Neural progenitor cell (in vitro differentiated cells): ENCODE data around the gene NOS3. TPM values are rescaled to one million over a fixed set of nuclear protein-coding genes. Genes with fewer than 3 reads are reported as not detected.

Experiments
- DNase-seq: peaks from one replicate; pipeline ENCODE4 v3.0.0-alpha.2; 2016; ENCODE audit warnings: low spot score
- H2AFZ ChIP-seq: fragments of 200-600 bp; sonication (generic); replicated peaks from 2 replicates; pipeline ENCODE4 v1.6.1; 2016; ENCODE audit warnings: antibody characterized with exemption
- H3F3A ChIP-seq: fragments of 200-600 bp; sonication (generic); 2 replicates; pipeline ENCODE4 v1.6.1; 2016; ENCODE audit warnings: antibody characterized with exemption, low read depth
- H3K27ac ChIP-seq: fragments of 200-600 bp; sonication (generic); 2 replicates; pipeline ENCODE4 v1.5.1; 2016; ENCODE audit warnings: mild to moderate bottlenecking
- H3K27me3 ChIP-seq: fragments of 200-600 bp; sonication (generic); 2 replicates; pipeline ENCODE4 v1.6.1; 2016; ENCODE audit warnings: mild to moderate bottlenecking, moderate library complexity
- H3K36me3 ChIP-seq: fragments of 200-600 bp; sonication (generic); 2 replicates; pipeline ENCODE4 v1.5.1; 2016
- H3K4me1 ChIP-seq: fragments of 200-600 bp; sonication (generic); 2 replicates; pipeline ENCODE4 v1.6.1; 2016; ENCODE audit warnings: mixed run types
- H3K4me2 ChIP-seq: fragments of 200-600 bp; sonication (generic); 2 replicates; pipeline ENCODE4 v1.6.1; 2016
- H3K4me3 ChIP-seq: fragments of 200-600 bp; sonication (generic); 2 replicates; pipeline ENCODE4 v1.5.1; 2016
- H3K79me2 ChIP-seq: fragments of 200-600 bp; sonication (generic); 2 replicates; pipeline ENCODE4 v1.6.1; 2016; ENCODE audit warnings: low read depth
- H3K9ac ChIP-seq: fragments of 200-600 bp; sonication (generic); 2 replicates; pipeline ENCODE4 v1.6.1; 2016
- H3K9me3 ChIP-seq: fragments of 200-600 bp; sonication (generic); 2 replicates; pipeline ENCODE4 v1.5.1; 2016; ENCODE audit warnings: low read depth
- H4K20me1 ChIP-seq: fragments of 200-600 bp; sonication (generic); 2 replicates; pipeline ENCODE4 v1.6.1; 2016; ENCODE audit warnings: low read depth
- H3K27ac Mint-ChIP-seq: 3 replicates; pipeline ENCODE4 v1.8.0; 2021; ENCODE audit warnings: mixed read lengths
- H3K27me3 Mint-ChIP-seq: 2 replicates; pipeline ENCODE4 v1.8.0; 2022; ENCODE audit warnings: low read depth, mild to moderate bottlenecking, inconsistent platforms, moderate library complexity, mixed read lengths; ENCODE audit not compliant: insufficient read depth
- H3K36me3 Mint-ChIP-seq: 3 replicates; pipeline ENCODE4 v1.8.0; 2021; ENCODE audit warnings: mixed read lengths
- H3K4me1 Mint-ChIP-seq: 3 replicates; pipeline ENCODE4 v1.8.0; 2021; ENCODE audit warnings: mixed read lengths
- H3K4me3 Mint-ChIP-seq: 3 replicates; pipeline ENCODE4 v1.8.0; 2021; ENCODE audit warnings: mild to moderate bottlenecking, moderate library complexity, mixed read lengths
- H3K9me3 Mint-ChIP-seq: 3 replicates; pipeline ENCODE4 v1.8.0; 2020; ENCODE audit warnings: mixed read lengths
- EZH2 ChIP-seq: fragments of 200-600 bp; sonication (generic); IDR thresholded peaks from 2 replicates; pipeline ENCODE4 v1.6.1; 2017; ENCODE audit warnings: antibody characterized with exemption, mild to moderate bottlenecking, moderate library complexity
- EZH2phosphoT487 ChIP-seq: fragments of 200-600 bp; sonication (generic); IDR thresholded peaks from 2 replicates; pipeline ENCODE4 v1.6.1; 2017; ENCODE audit warnings: antibody characterized with exemption
- total RNA-seq: library from RNA; depleted of rRNA; stranded (reverse); fragments of >200 nt; gene quantifications from 2 replicates; pipeline ENCODE4 v1.2.3, GENCODE V29; 2015; ENCODE audit warnings: low replicate concordance
- TF ChIP-seq, protein P1 (sequence below): fragments of 200-600 bp; sonication (generic); IDR thresholded peaks from 2 replicates; pipeline ENCODE4 v1.5.1; 2017; ENCODE audit warnings: antibody characterized with exemption, mild to moderate bottlenecking

NOS3 gene
- total RNA-seq, 1 donor from 2014 or later = 1.3 TPM

- no peak overlapping the region for H3K4me3 ChIP-seq
- H3K9me3 Mint-ChIP-seq = no peaks in the 10 kb centered on the region
Observed at GRCh38 chr7:151035026-151035717, 44.4 kb downstream of the NOS3 start.

GRCh38 chr7:151035902-151036301 is 45.1 kb downstream of the NOS3 start:
- Histone ChIP-seq H3K4me1 (no peaks in the 10 kb centered on the region), H3F3A (no peaks in the 10 kb centered on the region), H3K4me3 (no peak overlapping the region), H3K79me2 (no peaks in the 10 kb centered on the region), H3K4me2 (no peak overlapping the region), H3K27me3 (no peaks in the 10 kb centered on the region), H2AFZ (no peak overlapping the region), H3K36me3 (no peaks in the 10 kb centered on the region), H3K9ac (no peak overlapping the region), H4K20me1 (no peaks in the 10 kb centered on the region), H3K9me3 (no peaks in the 10 kb centered on the region), H3K27ac (no peak overlapping the region)
- H3K4me1 Mint-ChIP-seq = peaks cover 12% of the 10 kb centered on the region
- DNase-seq = no peak
- H3K4me3 Mint-ChIP-seq = no peak overlapping the region
- TF ChIP-seq EZH2 (no peak), EZH2phosphoT487 (no peak)
- TF ChIP-seq, protein P1, sequence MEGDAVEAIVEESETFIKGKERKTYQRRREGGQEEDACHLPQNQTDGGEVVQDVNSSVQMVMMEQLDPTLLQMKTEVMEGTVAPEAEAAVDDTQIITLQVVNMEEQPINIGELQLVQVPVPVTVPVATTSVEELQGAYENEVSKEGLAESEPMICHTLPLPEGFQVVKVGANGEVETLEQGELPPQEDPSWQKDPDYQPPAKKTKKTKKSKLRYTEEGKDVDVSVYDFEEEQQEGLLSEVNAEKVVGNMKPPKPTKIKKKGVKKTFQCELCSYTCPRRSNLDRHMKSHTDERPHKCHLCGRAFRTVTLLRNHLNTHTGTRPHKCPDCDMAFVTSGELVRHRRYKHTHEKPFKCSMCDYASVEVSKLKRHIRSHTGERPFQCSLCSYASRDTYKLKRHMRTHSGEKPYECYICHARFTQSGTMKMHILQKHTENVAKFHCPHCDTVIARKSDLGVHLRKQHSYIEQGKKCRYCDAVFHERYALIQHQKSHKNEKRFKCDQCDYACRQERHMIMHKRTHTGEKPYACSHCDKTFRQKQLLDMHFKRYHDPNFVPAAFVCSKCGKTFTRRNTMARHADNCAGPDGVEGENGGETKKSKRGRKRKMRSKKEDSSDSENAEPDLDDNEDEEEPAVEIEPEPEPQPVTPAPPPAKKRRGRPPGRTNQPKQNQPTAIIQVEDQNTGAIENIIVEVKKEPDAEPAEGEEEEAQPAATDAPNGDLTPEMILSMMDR = no peak
- no peaks in the 10 kb centered on the region for H3K9me3 Mint-ChIP-seq
- peaks cover 2% of the 10 kb centered on the region for H3K27me3 Mint-ChIP-seq
- peaks cover 4% of the 10 kb centered on the region for H3K36me3 Mint-ChIP-seq
- H3K27ac Mint-ChIP-seq = no peak overlapping the region

More at GRCh38 chr7:151035026-151035717, 44.4 kb downstream of the NOS3 start:
- H3K4me3 Mint-ChIP-seq = no peak overlapping the region
- no peak for DNase-seq
- Histone ChIP-seq H3K9me3 (no peaks in the 10 kb centered on the region), H2AFZ (no peak overlapping the region), H3K27me3 (no peaks in the 10 kb centered on the region), H3K36me3 (no peaks in the 10 kb centered on the region), H3K4me2 (no peak overlapping the region), H3F3A (no peaks in the 10 kb centered on the region), H3K27ac (no peak overlapping the region), H4K20me1 (no peaks in the 10 kb centered on the region), H3K4me1 (no peaks in the 10 kb centered on the region), H3K9ac (no peak overlapping the region), H3K79me2 (no peaks in the 10 kb centered on the region)
- TF ChIP-seq EZH2 = no peak
- TF ChIP-seq, protein P1 = no peak
- peaks cover 12% of the 10 kb centered on the region for H3K4me1 Mint-ChIP-seq
- no peak overlapping the region for H3K27ac Mint-ChIP-seq
- peaks cover 2% of the 10 kb centered on the region for H3K27me3 Mint-ChIP-seq
- peaks cover 4% of the 10 kb centered on the region for H3K36me3 Mint-ChIP-seq

DNA sequence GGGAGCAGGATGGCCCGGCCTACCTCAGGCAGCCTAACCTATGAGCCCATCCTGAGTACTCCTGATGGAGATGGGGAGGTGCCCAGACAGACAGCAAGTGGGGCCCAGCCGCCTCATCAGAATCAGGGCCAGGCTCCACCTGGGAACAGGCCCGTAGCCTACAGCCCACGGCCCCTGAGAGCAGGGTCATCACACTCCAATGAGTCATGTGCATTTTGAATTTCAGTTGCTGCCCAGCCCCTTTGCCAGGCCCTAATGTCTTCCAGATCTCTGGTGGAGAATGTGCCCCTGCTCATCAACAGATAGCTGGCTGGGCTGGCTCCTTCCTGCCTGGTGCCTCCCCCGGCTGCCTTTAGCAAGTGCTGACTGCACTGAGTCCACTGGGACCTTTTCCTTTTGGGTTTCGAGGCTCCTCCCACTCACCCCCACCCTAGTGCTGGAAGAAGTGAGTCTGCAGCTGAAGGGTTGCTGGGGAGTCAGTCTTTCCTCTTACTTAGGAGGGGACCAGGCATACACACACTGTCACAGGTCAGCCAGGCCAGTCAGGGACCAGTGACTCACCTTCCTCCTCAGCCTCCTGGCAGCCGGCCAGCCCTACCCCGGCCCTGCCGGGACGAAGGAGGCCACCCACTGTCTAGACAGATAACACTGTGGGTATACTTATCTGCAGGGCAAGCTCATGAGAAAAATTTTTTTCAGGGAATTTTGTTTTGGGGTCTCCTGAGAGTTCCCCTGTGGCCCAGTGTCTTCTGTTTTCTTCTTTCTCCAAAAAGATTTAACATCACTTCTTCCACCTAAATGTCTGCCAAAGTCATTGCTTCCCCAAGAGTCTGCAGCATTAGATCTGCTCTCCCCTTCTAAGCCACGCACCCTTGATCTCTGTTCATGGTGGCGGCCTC is 48.4 kb downstream of the NOS3 start:
- no peak for DNase-seq
- H3K79me2 ChIP-seq = no peaks in the 10 kb centered on the region

More for the DNA sequence above, 48.4 kb downstream of the NOS3 start:
- Mint-ChIP-seq H3K4me1 (peaks cover 9% of the 10 kb centered on the region), H3K27ac (peak overlapping the region; percentile 83), H3K4me3 (no peak overlapping the region), H3K27me3 (peaks cover 2% of the 10 kb centered on the region), H3K9me3 (no peaks in the 10 kb centered on the region), H3K36me3 (no peaks in the 10 kb centered on the region)
- Histone ChIP-seq H3K27me3 (no peaks in the 10 kb centered on the region), H2AFZ (no peak overlapping the region), H3K4me2 (no peak overlapping the region), H3K27ac (no peak overlapping the region), H3K9me3 (no peaks in the 10 kb centered on the region), H3K36me3 (no peaks in the 10 kb centered on the region), H3K4me1 (no peaks in the 10 kb centered on the region), H4K20me1 (no peaks in the 10 kb centered on the region), H3F3A (no peaks in the 10 kb centered on the region), H3K4me3 (no peak overlapping the region), H3K9ac (no peak overlapping the region)
- TF ChIP-seq, protein P1 = no peak
- TF ChIP-seq EZH2phosphoT487 (no peak), EZH2 (no peak)
